T follicular helper cell (primary cell): ENCODE data around the gene ACBD4.
A peak's percentile ranks its signal among the peaks of the same experiment; 100 is the strongest.

Experiments
- DNase-seq: peaks from one replicate; pipeline ENCODE4 v3.0.0-alpha.2; 2020; ENCODE audit warnings: low read depth

ACBD4 gene

GRCh38 chr17:45155483-45155882 lies 20.0 kb downstream of the ACBD4 start:
- no peak for DNase-seq

DNA sequence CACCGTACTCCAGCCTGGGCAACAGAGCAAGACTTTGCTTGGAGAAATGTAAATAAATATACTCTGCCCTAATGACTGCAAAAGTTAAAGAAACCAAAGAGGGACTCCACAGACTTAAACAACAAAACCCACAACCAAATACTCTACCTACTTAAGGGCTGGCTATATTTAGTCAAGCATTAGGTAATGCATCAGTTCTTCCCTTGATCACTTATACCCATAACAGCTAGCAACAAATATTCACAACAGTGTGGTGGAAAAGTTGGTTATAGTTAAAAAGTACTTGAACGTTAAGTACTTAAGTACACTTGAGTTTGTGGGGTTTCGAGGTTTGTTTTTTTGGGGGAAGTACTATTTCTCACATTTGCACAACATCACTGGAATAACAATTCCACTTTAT lies 20.8 kb downstream of the ACBD4 start:
- DNase-seq: no peak

- peak; percentile 42 for DNase-seq
These were observed 25.2 kb downstream of the ACBD4 start for GRCh38 chr17:45160447-45161287.

- DNase-seq: peak; percentile 96
These were observed 26.0 kb downstream of the ACBD4 start, which contains the start of gene HEXIM2 for GRCh38 chr17:45161288-45162024. Gene HEXIM2, plus strand, starts transcription at chr17:45161875. Its CDS starts 919 bp downstream, at chr17:45162794.

DNA sequence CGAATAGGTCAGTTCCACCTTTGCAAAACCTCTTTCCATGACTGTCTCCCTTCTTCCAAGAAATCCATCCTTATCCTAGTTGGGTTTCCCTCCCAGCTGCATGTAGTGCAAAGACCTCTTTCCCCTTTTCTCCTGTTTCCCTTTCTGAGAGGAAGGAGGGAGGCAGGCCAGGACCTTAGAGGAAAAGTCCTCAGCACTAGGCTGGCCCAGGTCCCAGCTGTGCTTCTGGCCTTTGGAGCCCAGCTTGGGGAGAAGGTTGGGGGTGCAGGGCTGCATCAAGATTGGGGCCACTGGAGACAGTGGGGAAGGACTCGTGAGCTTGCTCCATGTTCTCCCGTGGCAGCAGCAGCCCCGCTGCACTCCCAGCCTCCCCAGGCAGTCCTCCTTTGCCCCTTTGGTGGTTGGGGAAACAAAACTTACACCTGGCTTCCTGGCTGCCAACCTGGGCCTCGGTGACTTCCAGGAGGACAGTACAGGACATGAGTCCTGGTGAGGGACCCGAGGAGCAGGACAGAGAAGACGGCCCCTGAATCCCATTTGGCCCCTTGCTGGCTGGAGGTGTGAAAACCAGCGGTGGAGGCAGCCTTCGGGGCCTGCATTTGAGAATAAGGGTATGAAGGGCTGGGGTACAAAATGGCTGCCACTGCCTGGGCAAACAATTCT lies 26.7 kb downstream of the ACBD4 start:
- no peak for DNase-seq

DNA sequence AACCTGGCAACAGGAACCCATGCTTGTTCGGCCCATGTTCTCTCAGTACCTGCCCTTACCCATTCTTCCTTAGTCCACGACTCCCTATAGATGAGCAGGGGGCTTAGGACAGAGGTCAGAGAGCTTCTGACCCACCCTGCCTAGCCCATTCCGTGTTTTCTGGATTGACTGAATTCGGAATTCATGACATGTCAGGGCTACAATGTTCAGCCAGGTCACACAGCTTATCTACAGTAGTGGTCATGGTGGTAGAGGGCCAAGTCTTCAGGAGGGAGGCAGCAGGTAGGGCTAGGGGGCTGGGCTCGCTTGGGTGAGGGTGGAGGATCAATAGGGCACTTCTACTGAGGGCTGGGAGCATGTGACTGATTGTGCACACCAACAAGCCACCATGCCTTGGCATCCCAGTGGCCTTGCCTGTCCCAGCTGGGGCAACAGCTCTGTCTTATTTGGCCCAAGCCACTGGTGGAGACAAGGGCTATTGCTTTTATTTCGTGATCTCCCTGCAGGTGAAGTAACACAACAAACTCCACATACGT lies 29.3 kb downstream of the ACBD4 start:
- no peak for DNase-seq

DNA sequence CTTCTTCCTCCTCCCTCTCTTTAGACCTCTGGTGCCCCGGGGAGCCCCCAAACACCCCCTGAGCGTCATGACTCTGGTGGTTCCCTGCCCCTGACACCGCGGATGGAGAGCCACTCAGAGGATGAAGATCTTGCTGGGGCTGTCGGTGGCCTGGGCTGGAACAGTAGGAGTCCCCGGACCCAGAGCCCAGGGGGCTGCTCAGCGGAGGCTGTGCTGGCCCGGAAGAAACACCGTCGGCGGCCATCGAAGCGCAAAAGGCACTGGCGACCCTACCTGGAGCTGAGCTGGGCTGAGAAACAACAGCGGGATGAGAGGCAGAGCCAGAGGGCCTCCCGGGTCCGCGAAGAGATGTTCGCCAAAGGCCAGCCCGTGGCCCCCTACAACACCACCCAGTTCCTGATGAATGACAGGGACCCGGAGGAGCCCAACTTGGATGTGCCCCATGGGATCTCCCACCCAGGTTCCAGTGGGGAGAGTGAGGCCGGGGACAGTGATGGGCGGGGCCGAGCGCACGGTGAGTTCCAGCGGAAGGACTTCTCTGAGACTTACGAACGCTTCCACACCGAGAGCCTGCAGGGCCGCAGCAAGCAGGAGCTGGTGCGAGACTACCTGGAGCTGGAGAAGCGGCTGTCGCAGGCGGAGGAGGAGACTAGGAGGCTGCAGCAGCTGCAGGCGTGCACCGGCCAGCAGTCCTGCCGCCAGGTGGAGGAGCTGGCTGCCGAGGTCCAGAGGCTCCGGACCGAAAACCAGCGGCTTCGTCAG lies 33.7 kb downstream of the ACBD4 start:
- no peak for DNase-seq

DNA sequence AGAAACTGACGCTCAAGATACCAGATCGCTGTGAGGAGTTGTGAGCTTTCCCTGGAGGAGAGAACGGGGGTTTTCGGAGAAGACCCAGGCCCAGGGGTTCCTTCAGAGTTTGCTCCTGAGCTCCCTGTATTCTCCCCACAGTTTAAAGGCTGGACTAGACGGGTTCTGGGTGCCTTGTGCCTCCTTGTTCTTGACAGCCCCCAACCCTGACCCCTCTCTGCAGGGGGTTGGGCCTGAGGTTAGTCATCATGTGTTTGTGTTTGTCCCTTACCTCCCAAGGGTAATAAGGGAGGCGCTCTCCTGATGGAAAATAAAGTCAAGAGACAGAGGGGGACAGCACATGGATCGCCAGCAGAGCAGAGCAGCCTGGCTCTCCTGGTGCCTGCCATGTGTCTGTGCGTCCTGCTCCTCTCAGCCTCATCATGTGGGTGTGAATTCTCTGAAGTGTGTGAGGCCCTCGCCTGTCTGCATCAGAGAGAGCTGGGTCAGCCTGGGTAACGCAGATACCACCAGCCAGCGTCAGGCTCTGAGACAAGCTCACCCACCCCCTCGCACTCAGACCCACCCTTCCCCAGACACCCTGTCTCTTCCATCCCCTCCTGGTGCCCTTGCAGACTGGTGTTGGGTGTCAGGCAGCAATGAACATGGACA lies 34.9 kb downstream of the ACBD4 start:
- no peak for DNase-seq

DNA sequence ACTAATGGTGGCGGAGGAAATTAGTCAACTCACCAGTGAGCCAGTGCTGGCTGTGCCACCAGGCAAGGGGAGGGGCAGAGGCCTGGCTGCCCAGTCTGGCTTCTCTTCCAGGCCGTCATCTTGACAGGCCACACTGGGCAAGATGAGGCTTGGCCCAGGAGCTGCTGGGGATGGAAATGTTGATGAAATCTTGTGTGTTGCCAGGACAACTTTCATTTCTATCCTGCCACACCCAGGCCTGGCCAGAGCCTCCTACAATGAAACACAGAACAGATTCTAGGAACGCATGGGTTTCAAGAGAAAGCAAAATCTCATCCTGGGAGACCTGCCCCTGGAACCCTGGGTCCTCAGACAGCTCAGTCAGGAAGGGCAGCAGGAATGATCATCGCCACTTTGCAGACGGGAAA lies 35.4 kb downstream of the ACBD4 start:
- DNase-seq: no peak

- no peak for DNase-seq
These were observed 36.1 kb downstream of the ACBD4 start for GRCh38 chr17:45171338-45172231.

DNA sequence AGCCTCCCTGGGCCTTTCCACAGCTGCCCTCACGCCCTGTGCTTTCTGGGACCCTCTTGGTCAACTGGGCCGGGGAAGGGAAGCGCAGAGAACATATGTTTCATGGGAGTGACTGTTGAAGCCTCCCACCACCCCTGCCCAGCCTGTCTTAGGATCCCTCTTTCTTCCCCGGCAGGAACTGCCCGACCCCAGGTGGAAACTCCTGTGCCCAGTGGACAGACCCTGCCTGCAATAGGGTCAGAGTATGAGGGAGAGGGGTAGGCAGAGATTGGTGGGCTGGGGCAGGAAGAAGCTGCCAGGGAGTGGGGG lies 36.7 kb downstream of the ACBD4 start:
- no peak for DNase-seq

DNA sequence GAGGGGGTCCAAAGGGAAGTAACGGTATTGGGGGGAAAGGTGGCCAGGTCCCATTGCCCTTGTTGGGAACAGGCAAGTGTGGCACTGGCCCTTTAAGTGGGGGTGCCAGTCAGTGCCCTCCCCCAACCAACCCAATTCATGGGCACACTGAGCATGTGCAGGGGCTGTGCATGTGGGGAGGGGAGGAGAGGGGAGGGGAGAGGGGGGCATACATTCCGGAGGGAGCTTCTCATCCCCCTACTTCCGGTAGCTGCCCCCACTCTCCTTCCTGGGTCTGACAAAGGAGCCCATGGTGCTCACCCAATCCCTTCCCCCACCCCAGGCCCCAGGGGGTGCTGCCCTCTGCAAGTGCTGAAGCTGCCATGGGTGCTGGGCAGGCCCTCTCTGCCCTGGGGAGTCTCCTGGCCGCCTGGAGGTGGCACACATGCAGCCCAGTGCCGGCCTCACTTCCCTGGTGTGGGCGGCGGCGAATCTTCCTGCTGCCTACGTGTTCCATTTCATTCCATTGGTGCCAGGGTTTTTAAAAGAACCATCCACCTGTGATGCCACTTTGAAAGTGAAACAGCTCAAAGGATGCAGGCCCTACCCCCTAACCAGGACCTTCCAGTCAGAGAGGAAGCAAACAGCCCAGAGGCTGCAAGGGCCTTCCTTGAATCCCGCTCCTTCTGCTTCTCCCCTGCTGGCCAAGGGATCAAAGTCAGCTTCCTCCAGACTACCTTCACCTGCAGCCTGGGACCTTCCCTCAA lies 37.2 kb downstream of the ACBD4 start:
- DNase-seq: no peak

GRCh38 chr17:45175759-45176115 lies 40.2 kb downstream of the ACBD4 start:
- no peak for DNase-seq

- no peak for DNase-seq
These were observed 42.1 kb downstream of the ACBD4 start for GRCh38 chr17:45177563-45177962.

DNA sequence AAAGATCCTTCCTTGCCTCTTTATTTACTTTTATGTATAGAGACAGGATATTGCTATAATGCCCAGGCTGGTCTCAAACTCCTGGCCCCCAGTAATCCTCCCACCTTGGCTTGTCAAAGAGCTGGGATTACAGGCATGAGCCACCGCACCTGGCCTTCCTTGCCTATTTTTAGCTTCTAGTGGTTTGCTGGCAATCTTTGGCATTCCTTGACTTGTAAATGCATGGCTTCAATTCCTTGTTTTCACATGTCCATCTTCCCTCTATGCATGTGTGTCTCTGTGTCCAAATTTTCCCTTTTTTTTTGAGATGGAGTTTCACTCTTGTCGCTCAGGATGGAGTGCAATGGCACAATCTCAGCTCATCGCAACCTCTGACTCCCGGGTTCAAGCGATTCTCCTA lies 48.7 kb downstream of the ACBD4 start:
- no peak for DNase-seq

DNA sequence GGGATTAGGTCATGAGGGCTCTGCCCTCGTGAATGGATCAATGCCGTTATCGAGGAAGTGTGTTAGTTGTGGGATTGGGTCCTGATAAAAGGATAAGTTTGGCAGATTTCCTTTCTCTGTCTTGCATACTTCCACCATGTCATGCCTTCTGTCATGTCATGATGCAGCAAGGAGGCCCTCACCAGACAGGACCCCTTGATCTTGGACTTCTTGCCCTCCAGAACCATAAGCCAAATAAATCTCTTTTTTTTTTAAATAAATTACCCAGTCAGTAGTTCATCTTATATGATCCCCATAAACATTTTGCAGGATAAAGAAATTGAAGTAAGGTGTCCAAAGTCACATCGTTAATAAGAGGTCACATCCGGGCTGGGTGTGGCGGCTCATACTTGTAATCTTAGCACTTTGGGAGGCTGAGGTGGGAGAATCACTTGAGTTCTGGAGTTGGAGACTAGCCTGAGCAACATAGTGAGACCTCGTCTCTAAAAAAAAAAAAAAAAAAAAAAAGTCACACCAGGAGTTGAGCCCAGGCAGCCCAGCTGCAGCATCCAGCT lies 51.4 kb downstream of the ACBD4 start:
- no peak for DNase-seq

- DNase-seq: no peak
These were observed 53.5 kb downstream of the ACBD4 start for GRCh38 chr17:45189009-45189408.

DNA sequence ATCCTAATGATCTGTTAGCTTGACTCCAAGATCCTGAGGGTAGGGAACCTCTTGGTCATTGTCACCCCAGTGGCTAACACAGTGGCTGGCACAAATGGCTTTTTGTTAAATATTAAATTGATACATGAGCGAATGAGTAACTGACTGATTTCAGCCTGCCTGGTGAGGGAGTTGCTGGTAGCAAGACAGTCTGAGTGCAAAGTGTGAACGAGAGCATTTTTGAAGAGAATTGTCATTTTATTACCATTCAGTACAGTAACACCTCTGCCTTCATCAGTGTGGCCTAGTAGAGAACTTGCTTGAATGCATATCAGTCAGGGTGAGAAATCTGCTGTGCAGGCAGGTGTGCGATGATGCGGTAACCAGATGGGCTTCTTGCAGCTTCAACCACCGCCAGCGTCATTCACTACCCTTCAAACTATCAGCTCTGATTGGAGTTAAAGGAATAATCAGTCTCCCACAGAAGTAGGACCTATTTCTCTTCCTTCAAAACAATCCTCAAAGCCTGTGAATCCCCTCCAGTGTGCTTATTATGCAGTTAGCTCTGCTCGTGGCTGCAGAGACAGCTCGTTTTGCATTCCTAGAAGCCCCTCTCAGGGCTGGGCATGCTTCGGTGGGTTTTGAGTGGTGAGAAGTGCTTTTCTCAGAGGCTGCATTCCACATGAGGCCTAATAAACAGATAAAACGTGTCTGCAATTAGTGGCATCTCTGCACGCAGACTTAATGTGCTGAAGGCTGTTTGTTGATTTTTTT lies 55.2 kb downstream of the ACBD4 start:
- DNase-seq: no peak
